ENCODE data around the gene PEX14. TPM values are rescaled to one million over a fixed set of nuclear protein-coding genes. Genes with fewer than 3 reads are reported as not detected.

Gene PEX14
- total RNA-seq, 1 donor from 2014 or later, result 25.6 TPM

- peak; percentile 44 for DNase-seq (ENCODE audit: low spot score)
Observed at GRCh38 chr1:10540277-10541005, 65.7 kb downstream of the PEX14 start.

DNA sequence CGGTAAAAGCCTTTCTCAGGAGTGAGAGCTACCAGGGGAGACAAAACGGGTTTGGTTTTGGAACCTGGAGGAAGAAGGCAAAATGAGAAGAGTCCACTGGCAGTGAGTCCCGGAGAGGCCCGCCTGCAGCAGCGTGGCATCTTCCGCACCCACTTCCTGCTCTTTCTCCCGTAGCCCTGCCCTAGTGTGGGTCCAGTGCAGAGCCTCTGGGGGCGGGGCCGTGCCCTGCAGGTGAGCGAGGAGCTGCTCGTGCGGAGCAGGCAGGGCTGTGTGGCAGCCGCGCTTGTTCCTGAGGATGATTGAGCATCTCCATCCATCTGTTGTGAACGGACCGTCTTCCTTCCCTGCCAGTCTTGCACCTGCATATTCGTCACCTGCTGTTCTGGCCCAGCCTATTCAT lies 66.5 kb downstream of the PEX14 start:
- peak; percentile 53 for DNase-seq (ENCODE audit: low spot score)

DNA sequence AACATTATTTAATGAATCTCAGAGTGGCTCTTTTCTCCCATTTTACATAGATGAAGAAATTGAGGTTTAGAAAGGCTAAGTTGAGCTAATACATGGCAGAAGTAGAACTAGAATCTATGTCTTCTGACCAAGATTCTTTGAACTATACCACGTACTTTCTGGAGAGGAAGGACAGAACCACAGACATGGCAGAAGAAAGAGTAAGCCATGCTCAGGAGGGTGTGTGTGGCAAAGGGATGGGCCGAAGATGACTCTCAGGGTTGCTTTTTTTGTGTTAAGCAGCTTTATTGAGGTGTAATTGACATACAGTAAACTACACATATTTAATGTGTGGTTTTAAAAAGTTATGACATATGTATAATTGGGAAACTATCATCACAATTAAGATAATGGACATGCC lies 69.5 kb downstream of the PEX14 start:
- DNase-seq (ENCODE audit: low spot score), result no peak

GRCh38 chr1:10546896-10547295 lies 72.1 kb downstream of the PEX14 start:
- DNase-seq (ENCODE audit: low spot score), result no peak

GRCh38 chr1:10549904-10550664 lies 75.3 kb downstream of the PEX14 start:
- DNase-seq (ENCODE audit: low spot score), result no peak

- DNase-seq (ENCODE audit: low spot score), result no peak
Observed at GRCh38 chr1:10553118-10553517, 78.4 kb downstream of the PEX14 start.

DNA sequence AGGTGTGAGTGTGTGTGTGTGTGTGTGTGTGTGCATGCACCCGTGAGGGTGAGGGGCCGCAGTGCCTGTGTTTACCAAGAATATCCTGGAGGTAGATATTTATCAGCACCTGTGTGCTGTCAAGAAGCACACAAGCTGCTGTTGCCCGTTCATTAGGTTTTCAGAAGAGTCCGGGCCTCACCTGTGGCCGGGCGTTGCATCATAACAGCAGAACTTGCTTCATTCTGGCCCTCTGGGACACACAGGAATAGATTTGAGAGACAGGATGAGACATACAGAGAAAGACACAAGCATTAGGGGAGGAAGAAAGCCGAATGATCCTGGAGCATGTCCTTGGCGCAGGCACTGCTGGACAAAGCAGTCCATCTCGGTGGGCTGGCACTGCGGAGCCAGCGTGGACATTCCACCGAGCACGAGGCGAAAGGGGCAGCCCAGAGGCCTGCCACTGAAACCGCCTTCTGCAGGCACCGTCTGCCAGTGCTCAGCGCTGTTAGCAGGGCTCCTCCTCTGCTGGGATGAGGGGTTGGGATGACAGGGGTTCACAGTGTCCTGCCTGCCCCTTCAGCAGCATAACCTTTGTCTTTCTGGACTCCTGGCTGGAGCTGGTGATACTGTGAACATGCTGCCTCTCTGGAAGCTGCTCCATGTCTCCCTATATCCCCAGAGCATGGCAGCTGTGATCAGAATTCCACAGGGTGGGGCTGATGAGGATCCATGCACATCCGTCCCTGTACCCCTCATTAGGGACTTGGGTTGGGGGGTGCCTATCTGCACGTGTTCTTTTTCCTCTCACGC lies 81.1 kb downstream of the PEX14 start:
- DNase-seq (ENCODE audit: low spot score), result no peak

- no peak for DNase-seq (ENCODE audit: low spot score)
Observed at GRCh38 chr1:10556430-10557005, 81.8 kb downstream of the PEX14 start.

DNA sequence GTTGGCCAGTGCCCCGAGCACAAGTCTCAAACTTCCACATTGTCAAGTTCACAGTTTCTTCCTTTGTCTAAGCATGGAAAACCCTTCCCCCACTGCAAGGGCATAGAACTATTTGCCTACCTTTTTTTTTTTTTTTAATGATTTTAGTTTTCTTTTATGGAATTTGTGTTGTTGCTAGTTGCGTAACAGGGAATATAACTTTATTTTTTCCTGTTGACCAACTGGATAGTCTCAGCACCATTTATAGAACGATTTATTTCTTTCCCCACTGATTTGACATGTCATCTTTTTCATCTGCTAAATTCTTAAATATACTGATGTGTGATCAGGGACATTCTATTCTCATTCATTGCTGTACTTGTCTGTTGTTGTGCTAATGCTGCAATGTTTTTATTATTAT lies 83.0 kb downstream of the PEX14 start:
- DNase-seq (ENCODE audit: low spot score), result no peak

- no peak for DNase-seq (ENCODE audit: low spot score)
Observed at GRCh38 chr1:10559386-10559785, 84.6 kb downstream of the PEX14 start.

- no peak for DNase-seq (ENCODE audit: low spot score)
Observed at GRCh38 chr1:10561497-10561896, 86.7 kb downstream of the PEX14 start.

GRCh38 chr1:10561955-10562354 lies 87.2 kb downstream of the PEX14 start:
- DNase-seq (ENCODE audit: low spot score), result no peak

DNA sequence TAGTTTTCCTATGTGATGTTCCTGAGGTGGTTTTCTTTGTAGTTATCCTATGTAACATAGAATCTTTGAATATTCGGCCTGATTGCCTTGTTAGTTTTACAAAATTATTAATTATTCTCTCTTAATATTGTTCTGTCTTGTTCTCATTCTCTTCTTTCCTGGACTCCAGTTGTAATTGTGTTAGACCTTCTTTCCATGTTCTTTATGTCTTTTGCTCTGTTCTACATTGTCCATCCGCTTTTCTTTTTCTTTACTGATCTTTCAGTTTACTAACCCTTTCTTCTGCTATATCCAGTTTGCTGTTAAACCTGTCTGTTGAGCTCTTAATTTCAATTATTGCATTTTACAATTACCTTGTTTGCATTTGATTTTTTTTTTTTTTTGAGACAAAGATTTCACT lies 89.3 kb downstream of the PEX14 start:
- DNase-seq (ENCODE audit: low spot score), result no peak

GRCh38 chr1:10569531-10569930 lies 94.8 kb downstream of the PEX14 start:
- DNase-seq (ENCODE audit: low spot score), result no peak

GRCh38 chr1:10575616-10576015 lies 100.9 kb downstream of the PEX14 start:
- no peak for DNase-seq (ENCODE audit: low spot score)

- DNase-seq (ENCODE audit: low spot score), result no peak
Observed at GRCh38 chr1:10578070-10578469, 103.3 kb downstream of the PEX14 start.

DNA sequence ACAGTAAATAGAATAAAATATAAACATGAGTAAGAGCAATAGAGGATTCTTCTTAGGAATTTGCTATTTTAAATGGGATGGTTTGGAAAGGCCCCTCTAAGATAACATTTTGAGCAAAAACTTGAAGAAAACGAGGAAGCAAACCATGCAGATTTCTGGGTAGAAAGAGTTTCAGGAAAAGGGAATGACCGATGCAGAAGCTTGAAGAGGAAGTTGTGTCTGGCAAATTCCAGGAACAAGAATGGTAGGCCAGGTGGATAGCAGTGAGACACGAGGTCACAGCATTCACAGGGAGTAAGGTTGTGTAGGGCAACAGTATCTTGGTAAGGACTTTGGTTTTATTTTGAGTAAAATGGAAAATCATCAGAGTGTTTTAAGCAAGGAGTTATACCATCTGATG lies 108.9 kb downstream of the PEX14 start:
- no peak for DNase-seq (ENCODE audit: low spot score)

- DNase-seq (ENCODE audit: low spot score), result no peak
Observed at GRCh38 chr1:10585242-10585641, 110.5 kb downstream of the PEX14 start.

GRCh38 chr1:10586125-10586524 lies 111.4 kb downstream of the PEX14 start:
- no peak for DNase-seq (ENCODE audit: low spot score)

- DNase-seq (ENCODE audit: low spot score), result no peak
Observed at GRCh38 chr1:10588640-10589039, 113.9 kb downstream of the PEX14 start.

GRCh38 chr1:10589074-10589473 lies 114.3 kb downstream of the PEX14 start:
- no peak for DNase-seq (ENCODE audit: low spot score)

DNA sequence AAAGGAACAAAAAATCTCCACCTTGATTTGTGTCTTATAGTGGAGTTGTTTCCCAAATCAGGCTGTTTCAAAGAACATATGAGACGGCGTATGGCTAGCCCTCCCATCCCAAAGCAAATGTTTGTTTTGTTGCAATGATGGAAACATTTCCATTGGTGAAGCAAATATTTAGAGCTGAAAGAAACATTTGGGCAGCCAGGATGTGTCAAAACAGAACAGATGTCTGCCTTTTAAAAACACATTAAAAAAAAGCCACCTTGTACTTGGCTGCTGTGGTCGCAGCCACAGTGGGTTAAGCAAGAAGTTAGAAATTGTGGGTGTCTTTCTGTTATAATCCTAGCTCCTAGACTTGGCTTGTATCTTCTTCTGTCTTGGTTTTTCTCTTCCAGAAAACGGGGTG lies 116.3 kb downstream of the PEX14 start:
- DNase-seq (ENCODE audit: low spot score), result no peak
